ENCODE data around the gene DUSP19.

DNA sequence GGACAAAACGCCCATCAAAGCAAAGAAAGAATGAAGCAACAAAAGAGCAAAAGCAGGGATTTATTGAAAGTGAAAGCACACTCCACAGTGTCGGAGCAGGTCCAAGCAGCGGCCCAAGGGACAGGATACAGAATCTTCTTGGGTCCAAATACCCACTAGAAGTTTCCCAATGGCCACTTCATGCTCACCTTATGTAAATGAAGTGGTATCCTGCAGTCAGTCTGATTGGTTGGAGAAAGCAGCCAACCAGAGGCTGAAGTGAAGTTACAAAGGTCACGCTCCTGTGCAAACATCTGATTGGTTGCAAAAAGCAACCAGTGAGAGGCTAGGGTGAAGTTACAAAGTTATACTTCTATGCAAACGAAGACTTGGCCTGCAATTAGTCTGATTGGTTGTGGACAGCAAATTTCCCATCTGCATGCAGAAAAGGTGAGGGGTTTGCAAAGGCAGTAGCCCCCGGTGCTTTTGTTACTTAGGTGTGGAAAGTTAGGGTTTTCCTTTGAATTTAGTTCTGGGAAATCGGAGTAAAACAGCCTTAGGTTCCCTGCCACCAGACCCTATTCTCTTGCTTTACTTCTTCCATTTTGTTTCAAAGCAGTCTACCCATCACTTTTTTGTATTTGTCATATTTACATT lies 12.9 kb downstream of the DUSP19 start:
- TF ChIP-seq, protein P1, sequence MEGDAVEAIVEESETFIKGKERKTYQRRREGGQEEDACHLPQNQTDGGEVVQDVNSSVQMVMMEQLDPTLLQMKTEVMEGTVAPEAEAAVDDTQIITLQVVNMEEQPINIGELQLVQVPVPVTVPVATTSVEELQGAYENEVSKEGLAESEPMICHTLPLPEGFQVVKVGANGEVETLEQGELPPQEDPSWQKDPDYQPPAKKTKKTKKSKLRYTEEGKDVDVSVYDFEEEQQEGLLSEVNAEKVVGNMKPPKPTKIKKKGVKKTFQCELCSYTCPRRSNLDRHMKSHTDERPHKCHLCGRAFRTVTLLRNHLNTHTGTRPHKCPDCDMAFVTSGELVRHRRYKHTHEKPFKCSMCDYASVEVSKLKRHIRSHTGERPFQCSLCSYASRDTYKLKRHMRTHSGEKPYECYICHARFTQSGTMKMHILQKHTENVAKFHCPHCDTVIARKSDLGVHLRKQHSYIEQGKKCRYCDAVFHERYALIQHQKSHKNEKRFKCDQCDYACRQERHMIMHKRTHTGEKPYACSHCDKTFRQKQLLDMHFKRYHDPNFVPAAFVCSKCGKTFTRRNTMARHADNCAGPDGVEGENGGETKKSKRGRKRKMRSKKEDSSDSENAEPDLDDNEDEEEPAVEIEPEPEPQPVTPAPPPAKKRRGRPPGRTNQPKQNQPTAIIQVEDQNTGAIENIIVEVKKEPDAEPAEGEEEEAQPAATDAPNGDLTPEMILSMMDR (CRISPR knock-in tag; IDR thresholded peaks at IDR 0.05): no peak
- TF ChIP-seq HNRNPH1 (optimal IDR thresholded peaks at IDR 0.05; ENCODE audit: low read depth, low read length): no peak
- TF ChIP-seq, protein P2, sequence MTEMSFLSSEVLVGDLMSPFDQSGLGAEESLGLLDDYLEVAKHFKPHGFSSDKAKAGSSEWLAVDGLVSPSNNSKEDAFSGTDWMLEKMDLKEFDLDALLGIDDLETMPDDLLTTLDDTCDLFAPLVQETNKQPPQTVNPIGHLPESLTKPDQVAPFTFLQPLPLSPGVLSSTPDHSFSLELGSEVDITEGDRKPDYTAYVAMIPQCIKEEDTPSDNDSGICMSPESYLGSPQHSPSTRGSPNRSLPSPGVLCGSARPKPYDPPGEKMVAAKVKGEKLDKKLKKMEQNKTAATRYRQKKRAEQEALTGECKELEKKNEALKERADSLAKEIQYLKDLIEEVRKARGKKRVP (CRISPR knock-in tag; IDR thresholded peaks at IDR 0.05): no peak
- TF ChIP-seq, protein P3, sequence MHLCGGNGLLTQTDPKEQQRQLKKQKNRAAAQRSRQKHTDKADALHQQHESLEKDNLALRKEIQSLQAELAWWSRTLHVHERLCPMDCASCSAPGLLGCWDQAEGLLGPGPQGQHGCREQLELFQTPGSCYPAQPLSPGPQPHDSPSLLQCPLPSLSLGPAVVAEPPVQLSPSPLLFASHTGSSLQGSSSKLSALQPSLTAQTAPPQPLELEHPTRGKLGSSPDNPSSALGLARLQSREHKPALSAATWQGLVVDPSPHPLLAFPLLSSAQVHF (CRISPR knock-in tag; IDR thresholded peaks at IDR 0.05): no peak
